Endothelial cell of umbilical vein (primary cell): Measurements from ENCODE around the gene CHMP4B. TPM values are rescaled to one million over a fixed set of nuclear protein-coding genes. Genes with fewer than 3 reads are reported as not detected.

Experiments
- BruUV-seq: library from RNA; stranded (reverse); fragments of 400-500 nt; replicated peaks from 2 replicates; lab custom pipeline; 2021; lab: Mats Ljungman, UMichigan
- CTCF ChIA-PET: fragments of 300-600, 350-600 bp; sonication (Branson Sonifier 250); formaldehyde crosslinking; loops from one replicate; lab custom pipeline; 2021; ENCODE audit warnings: antibody characterized with exemption, inconsistent platforms; lab: Charles Lee
- POLR2A ChIA-PET: fragments of 300-600, 350-600 bp; sonication (Branson Sonifier 250); formaldehyde crosslinking; loops from one replicate; lab custom pipeline; 2021; ENCODE audit warnings: antibody characterized with exemption, inconsistent platforms; lab: Charles Lee
- DNase-seq: peaks from one replicate; pipeline ENCODE4 v3.0.0-alpha.2; 2011; ENCODE audit warnings: low read depth, low spot score
- FAIRE-seq: peaks from 2 replicates; lab custom pipeline; 2011; peaks lifted over from hg19 to GRCh38; lab: Jason Lieb, UNC
- H2AFZ ChIP-seq: 2 replicates; pipeline ENCODE4 v1.6.0; 2012; ENCODE audit warnings: low read depth, low read length, control low read depth, inconsistent platforms
- H3K27ac ChIP-seq: 2 replicates; pipeline ENCODE4 v1.5.1; 2011; ENCODE audit warnings: low read depth, mild to moderate bottlenecking, control low read depth, low read length, moderate library complexity; ENCODE audit not compliant: insufficient read depth
- H3K27me3 ChIP-seq, 2 experiments: 2 replicates each; pipeline versions ENCODE4 v1.6.0 to v1.6.1; 2011; ENCODE audit warnings: low read length in 2 of 2, mixed read lengths in 1 of 2; ENCODE audit not compliant: control insufficient read depth in 2 of 2, insufficient read depth in 2 of 2
- H3K36me3 ChIP-seq, 2 experiments: 2 replicates in 1 of 2; 3 replicates in 1 of 2; pipeline ENCODE4 v1.5.1; 2011; ENCODE audit warnings: low read length in 2 of 2, mild to moderate bottlenecking in 1 of 2, moderate library complexity in 1 of 2; ENCODE audit not compliant: control insufficient read depth in 2 of 2, insufficient read depth in 2 of 2; ENCODE audit errors: extremely low read depth in 1 of 2
- H3K4me1 ChIP-seq: 3 replicates; pipeline ENCODE4 v1.5.1; 2011; ENCODE audit warnings: mild to moderate bottlenecking, low read length; ENCODE audit not compliant: control insufficient read depth, insufficient read depth; ENCODE audit errors: extremely low read depth
- H3K4me2 ChIP-seq: 2 replicates; pipeline ENCODE4 v1.6.1; 2011; ENCODE audit warnings: low read length, control low read depth, mixed read lengths; ENCODE audit not compliant: insufficient read depth
- H3K4me3 ChIP-seq, 3 experiments: fragments of 200-600 bp in 1 of 3; sonication (generic), shearing (Covaris generic) in 1 of 3; replicated peaks in 1 of 3; 2 replicates each; pipeline ENCODE4 v1.5.1; 2011 to 2016; ENCODE audit warnings: control low read depth in 3 of 3, low read length in 3 of 3, mild to moderate bottlenecking in 2 of 3, inconsistent platforms in 1 of 3, low read depth in 1 of 3, moderate library complexity in 1 of 3; ENCODE audit not compliant: insufficient read depth in 1 of 3
- H3K79me2 ChIP-seq: 2 replicates; pipeline ENCODE4 v1.6.0; 2012; ENCODE audit warnings: low read length, inconsistent platforms; ENCODE audit not compliant: control insufficient read depth, insufficient read depth
- H3K9ac ChIP-seq: replicated peaks from 2 replicates; pipeline ENCODE3; 2011; ENCODE audit warnings: low read length, control low read depth; ENCODE audit not compliant: insufficient read depth; ENCODE audit errors: extremely low read depth
- H3K9me1 ChIP-seq: replicated peaks from 3 replicates; pipeline ENCODE4 v1.6.0; 2011; ENCODE audit warnings: mild to moderate bottlenecking, low read length; ENCODE audit not compliant: control insufficient read depth, insufficient read depth; ENCODE audit errors: extremely low read depth
- H3K9me3 ChIP-seq: replicated peaks from 2 replicates; pipeline ENCODE4 v1.5.1; 2012; ENCODE audit warnings: low read length, inconsistent platforms; ENCODE audit not compliant: control insufficient read depth, insufficient read depth
- H4K20me1 ChIP-seq: replicated peaks from 2 replicates; pipeline ENCODE3; 2011; ENCODE audit warnings: mild to moderate bottlenecking, low read length; ENCODE audit not compliant: control insufficient read depth, insufficient read depth; ENCODE audit errors: extremely low read depth
- EZH2 ChIP-seq: IDR thresholded peaks from 2 replicates; pipeline ENCODE4 v1.6.1; 2012; ENCODE audit warnings: borderline replicate concordance, low read depth, mild to moderate bottlenecking, moderate library complexity, low read length, inconsistent platforms; ENCODE audit not compliant: severe bottlenecking
- FOS ChIP-seq: IDR thresholded peaks from 2 replicates; pipeline ENCODE4 v1.6.1; 2011; ENCODE audit warnings: mild to moderate bottlenecking, low read length, moderate library complexity, borderline replicate concordance; ENCODE audit not compliant: insufficient read depth
- GATA2 ChIP-seq: IDR thresholded peaks from 2 replicates; pipeline ENCODE4 v1.7.0; 2011; ENCODE audit warnings: low read depth, mild to moderate bottlenecking, moderate library complexity, mixed read lengths, low read length; ENCODE audit not compliant: insufficient read length, insufficient read depth
- MAX ChIP-seq: IDR thresholded peaks from 2 replicates; pipeline ENCODE4 v1.6.1; 2011; ENCODE audit not compliant: insufficient read depth, insufficient read length
- MYC ChIP-seq: IDR thresholded peaks from one replicate; pipeline ENCODE4 v1.6.1; 2011; ENCODE audit warnings: mild to moderate bottlenecking, low read depth, low read length
- POLR2A ChIP-seq: IDR thresholded peaks from 2 replicates; pipeline ENCODE4 v1.6.1; 2012; ENCODE audit warnings: low read depth, mild to moderate bottlenecking, control low read depth, low read length
- POLR2AphosphoS5 ChIP-seq: IDR thresholded peaks from 2 replicates; pipeline ENCODE4 v1.6.1; 2012; ENCODE audit warnings: low read depth, mild to moderate bottlenecking, control low read depth, low read length, moderate library complexity; ENCODE audit not compliant: insufficient read depth
- dilution Hi-C: fragments of 300-500 bp; cut with MboI; formaldehyde crosslinking; loops from one replicate; pipeline ENCODE4 v1.15.0; 2019; ENCODE audit warnings: low sequenced_read_pairs; ENCODE audit not compliant: extremely low pct_ligation_motif_present
- intact Hi-C: fragments of 100-400 bp; cut with micrococcal nuclease; formaldehyde crosslinking; loops from one replicate; pipeline ENCODE4 v1.10.0; 2022
- polyA plus RNA-seq, 4 experiments: library from polyadenylated mRNA; depleted of rRNA in 3 of 4; stranded (reverse) in 3 of 4; unstranded in 1 of 4; fragments of >200 nt; gene quantifications; 2 replicates each; pipeline versions ENCODE4 v1.2.1 to v1.2.3, GENCODE V29; 2011 to 2012; ENCODE audit warnings: missing spikeins in 1 of 4
- total RNA-seq: library from RNA; stranded (reverse); gene quantifications from 2 replicates; pipeline ENCODE4 v1.2.3, GENCODE V29; 2021
- TF ChIP-seq, protein P1 (sequence below), 2 donors: IDR thresholded peaks; 1 replicate in 1 of 2; 2 replicates in 1 of 2; pipeline ENCODE4 v1.5.1; 2011; ENCODE audit warnings: low read length in 2 of 2, mild to moderate bottlenecking in 2 of 2, moderate library complexity in 2 of 2, control low read depth in 1 of 2, inconsistent platforms in 1 of 2, low read depth in 1 of 2; ENCODE audit not compliant: insufficient read depth in 1 of 2; ENCODE audit errors: extremely low read depth in 1 of 2

Gene CHMP4B
- total and polyA plus RNA-seq, 2 donors (not counting 3 experiments of a cell fraction or from before 2014, with no cell fraction given): 64.7 to 112 TPM

- H3K79me2 ChIP-seq: no peaks in the 10 kb centered on the region
- POLR2A ChIA-PET: interaction anchor here (0.7 to 1.0 kb wide), 3 partner anchors 130 to 249 kb away, joined by 3 read pairs; partner anchors contain the start of genes EIF2S2 and RALY
- H3K9ac ChIP-seq: no peak overlapping the region
- no peaks in the 10 kb centered on the region for H3K36me3 ChIP-seq
- TF ChIP-seq GATA2 (no peak), MYC (no peak), EZH2 (no peak), FOS (no peak), POLR2AphosphoS5 (no peak), MAX (no peak), POLR2A (no peak)
- TF ChIP-seq, protein P1, sequence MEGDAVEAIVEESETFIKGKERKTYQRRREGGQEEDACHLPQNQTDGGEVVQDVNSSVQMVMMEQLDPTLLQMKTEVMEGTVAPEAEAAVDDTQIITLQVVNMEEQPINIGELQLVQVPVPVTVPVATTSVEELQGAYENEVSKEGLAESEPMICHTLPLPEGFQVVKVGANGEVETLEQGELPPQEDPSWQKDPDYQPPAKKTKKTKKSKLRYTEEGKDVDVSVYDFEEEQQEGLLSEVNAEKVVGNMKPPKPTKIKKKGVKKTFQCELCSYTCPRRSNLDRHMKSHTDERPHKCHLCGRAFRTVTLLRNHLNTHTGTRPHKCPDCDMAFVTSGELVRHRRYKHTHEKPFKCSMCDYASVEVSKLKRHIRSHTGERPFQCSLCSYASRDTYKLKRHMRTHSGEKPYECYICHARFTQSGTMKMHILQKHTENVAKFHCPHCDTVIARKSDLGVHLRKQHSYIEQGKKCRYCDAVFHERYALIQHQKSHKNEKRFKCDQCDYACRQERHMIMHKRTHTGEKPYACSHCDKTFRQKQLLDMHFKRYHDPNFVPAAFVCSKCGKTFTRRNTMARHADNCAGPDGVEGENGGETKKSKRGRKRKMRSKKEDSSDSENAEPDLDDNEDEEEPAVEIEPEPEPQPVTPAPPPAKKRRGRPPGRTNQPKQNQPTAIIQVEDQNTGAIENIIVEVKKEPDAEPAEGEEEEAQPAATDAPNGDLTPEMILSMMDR (IDR thresholded peaks at IDR 0.05; ENCODE audit: extremely low read depth in 1 of 2, insufficient read depth in 1 of 2, low read depth in 1 of 2, low read length in 2 of 2): no peak
- no peak for FAIRE-seq
- H2AFZ ChIP-seq: no peak overlapping the region
- no peaks in the 10 kb centered on the region for H3K9me3 ChIP-seq
- H3K9me1 ChIP-seq: no peaks in the 10 kb centered on the region
- peaks cover 0 to 7% of the 10 kb centered on the region in 2 experiments for H3K27me3 ChIP-seq
- CTCF ChIA-PET: interaction anchor here (0.6 to 6.1 kb wide), 53 partner anchors 10 to 275 kb away, joined by 3 to 158 read pairs (median 5); partner anchors contain the start of genes CHMP4B, EIF2S2 and RALY
- peaks cover 15% of the 10 kb centered on the region for H3K4me1 ChIP-seq
- no peak for DNase-seq
- H4K20me1 ChIP-seq: no peaks in the 10 kb centered on the region
- intact Hi-C loops: loop anchor here (1.0 kb wide), 3 partner anchors 52 to 266 kb away; no protein-coding TSS in a partner anchor
- no peak overlapping the region for H3K4me3 ChIP-seq
- dilution Hi-C loops: no loop called here
- BruUV-seq: no TSS peak
- H3K27ac ChIP-seq: no peak overlapping the region
- H3K4me2 ChIP-seq: no peak overlapping the region
Observed at GRCh38 chr20:33863440-33864323, 52.5 kb downstream of the CHMP4B start.
